NCI-H2171 treated with DMSO at 0.1 percent for 48 hours (cell line): ENCODE results near the gene KCNIP4.

Experiments used
- DNase-seq: peaks from one replicate; lab custom pipeline; 2025; lab: John Stamatoyannopoulos, UW

Gene KCNIP4

DNA sequence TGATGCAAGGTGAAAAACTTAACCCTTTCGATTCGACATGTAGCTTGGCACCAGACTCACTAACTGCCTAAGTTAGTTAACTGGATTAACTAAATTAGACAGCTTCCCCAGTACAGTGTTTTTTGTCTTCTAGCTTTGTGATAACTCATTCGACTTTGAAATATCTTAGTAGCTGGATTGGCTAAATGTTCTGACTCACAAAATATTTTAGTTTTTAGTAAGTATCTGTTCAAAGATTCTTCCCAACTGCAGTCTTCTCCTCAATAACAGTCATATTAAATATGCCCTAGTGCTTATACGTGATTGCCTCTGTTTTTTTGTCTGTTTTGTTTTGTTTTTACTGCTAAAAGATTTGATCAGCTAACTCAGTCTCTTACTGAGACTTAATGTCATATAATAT is 102.9 kb downstream of the KCNIP4 start:
- no peak for DNase-seq

DNA sequence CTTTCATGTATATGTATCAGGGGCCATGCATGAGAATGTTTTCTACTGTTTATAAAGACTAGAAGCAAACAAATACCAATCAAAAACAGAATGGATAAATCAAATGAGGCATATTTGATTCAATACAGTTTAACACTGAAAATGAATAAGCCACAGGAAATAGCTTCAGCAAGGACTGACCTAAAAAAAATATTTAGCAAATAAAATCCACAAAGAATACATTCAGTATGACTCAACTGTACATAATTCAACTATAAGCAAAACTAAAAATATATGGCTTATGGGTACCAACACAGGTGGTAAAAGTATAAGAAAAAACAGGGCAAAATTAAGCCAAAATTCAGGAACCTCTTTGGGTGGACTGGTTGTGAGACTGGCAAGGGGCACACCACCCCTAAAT is 112.9 kb downstream of the KCNIP4 start:
- no peak for DNase-seq

DNA sequence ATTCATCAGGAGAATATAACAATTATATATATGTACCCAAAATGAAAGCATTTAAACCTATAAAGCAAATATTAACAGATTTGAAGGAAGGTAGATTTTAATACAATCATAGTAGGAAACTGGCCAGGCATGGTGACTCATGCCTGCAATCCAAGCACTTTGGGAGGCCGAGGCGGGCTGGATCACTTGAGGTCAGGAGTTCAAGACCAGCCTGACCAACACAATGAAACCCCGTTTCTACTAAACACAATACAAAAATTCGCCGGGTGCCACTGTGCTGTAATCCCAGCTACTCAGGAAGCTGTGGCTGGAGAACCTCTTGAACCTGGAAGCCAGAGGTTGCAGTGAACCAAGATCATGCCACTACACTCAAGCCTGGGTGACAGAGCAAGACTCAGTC is 118.3 kb downstream of the KCNIP4 start:
- DNase-seq = no peak

DNA sequence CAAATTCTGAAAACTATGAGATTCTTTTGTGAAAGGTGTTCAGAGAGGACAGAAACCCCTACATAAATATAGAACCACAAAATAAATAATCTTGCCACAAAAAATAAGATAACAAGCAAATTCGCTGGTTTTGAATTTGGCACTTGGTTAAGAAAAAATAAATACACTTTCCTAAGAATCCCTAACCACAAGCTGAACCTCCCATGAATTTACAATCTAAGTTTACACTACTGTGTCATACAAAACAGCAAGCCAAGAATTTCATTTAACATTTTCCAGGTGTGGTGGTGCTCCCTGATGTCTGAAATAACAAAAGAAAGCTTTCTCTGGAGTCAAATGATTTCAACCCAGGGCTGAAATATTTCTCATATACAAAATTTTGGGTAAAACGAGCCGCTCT is 121.0 kb downstream of the KCNIP4 start:
- no peak for DNase-seq

DNA sequence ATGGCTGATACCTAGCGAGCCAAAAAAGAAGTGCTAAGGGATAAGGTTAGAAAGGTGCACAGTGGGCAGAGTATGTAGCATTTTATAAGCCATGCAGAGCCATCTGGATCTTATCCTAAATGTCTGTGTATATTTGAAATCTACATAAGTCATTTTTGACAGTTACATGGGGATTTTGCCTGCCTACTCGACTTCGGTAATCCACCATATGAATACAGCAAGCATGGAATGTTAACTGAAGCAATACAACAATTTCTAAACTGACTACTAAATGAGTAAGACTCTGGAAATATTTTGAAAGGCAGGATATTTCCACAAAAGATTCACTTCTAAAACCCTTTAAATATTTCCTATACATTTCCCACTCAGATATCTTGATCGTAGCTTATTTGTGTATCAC is 122.5 kb downstream of the KCNIP4 start:
- no peak for DNase-seq

DNA sequence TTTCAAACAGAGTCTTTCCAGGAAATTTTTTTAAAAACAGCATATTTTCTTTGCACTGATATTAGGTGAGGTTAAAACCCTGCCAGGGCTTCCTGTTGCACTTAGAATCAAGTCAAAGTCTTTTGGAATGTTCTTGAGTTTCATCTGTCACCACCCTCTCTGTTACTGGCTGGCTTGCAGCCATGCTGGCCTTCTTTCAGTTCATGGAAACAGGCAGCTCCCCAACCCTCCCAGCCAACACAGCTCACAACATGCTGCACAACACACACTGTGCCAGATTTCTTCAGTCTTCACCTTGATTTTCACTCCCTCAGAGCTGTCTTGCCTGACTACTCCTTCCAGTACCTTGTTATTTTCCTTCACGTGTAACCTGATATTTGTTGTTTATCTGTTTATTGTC is 129.5 kb downstream of the KCNIP4 start:
- no peak for DNase-seq

DNA sequence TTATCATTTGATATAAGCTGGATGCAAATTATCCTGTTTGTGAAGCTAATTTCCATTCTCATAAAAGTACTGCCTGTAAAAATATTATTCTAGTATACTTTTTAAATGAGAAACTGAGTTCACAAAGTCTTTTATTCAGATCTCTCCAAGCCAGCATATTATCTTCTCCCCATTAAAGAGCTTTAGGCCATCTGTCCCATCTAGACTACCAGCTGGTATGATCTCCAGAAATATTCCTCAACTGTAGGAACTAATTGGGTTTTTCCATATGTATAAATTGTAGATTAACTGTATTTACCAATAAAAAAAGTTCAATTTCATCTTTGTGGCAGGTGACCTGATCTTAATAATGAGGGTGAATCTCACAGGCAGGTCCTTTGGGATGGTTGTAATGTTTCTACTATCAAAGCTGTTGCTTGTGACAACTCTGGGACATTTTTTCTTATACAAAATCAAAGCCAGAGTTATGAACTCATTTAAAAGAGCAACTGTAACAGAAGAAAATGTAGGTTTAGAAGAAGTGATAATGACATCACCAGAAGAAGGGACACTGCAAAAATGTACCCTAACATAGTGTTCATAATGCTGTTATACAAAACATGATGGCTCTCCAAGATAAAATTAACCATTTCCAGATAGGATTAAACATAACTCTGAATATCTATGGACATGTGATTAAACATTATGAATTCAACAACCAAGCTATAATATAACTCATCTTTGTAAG is 132.8 kb downstream of the KCNIP4 start:
- no peak for DNase-seq

DNA sequence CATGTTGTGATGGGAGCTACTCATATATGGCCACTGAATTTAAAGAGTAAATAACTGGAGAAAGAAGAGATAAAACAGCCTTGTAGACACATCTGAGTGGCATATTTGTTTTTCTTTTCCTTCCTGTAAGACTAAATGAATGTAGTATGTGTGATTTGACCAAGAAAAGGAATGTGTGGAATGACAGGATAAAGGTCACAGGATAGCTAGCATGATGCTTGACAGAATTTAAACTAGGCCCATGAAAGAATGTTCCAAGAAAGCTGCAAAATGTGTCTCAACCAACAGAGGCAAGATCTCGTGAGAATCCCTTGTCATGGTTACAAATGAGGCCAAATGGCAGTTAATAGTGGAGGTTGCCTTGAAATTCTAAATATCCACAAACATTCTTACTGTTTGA is 137.0 kb downstream of the KCNIP4 start:
- DNase-seq = no peak

DNA sequence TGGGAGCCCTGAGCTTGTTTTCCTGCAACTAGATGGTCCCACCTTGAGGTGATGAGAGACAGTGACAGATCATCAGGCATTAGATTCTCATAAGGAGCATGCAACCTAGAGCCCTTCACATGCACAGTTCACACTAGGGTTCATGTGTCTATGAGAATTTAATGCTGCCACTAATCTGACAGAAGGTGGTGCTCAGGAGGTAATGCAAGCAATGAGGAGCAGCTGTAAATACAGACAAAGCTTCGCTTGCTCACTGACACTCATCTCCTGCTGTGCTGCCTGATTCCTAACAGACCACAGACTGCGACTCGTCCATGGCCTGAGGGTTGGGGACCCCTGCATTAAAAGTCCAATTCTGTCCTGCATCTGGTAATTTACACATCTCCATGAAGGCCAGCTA is 141.6 kb downstream of the KCNIP4 start:
- no peak for DNase-seq

DNA sequence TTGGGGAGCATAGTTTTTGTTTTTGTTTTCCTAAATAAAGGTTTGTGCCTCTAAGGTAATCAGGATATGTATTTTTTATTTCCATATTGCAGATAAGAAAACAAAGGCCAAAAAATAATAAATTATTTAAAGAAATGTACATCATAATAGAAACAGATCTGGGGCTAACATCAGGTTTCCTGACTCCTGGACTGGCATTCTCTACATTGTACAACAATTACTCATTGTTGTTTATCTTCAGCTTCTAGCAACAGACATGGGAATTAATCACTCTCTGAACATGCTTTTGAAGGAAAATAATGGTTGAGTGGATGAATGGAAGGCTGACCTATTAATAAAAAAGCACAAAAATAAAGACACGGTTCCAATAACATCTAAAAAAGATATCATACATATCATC is 146.2 kb downstream of the KCNIP4 start:
- no peak for DNase-seq

DNA sequence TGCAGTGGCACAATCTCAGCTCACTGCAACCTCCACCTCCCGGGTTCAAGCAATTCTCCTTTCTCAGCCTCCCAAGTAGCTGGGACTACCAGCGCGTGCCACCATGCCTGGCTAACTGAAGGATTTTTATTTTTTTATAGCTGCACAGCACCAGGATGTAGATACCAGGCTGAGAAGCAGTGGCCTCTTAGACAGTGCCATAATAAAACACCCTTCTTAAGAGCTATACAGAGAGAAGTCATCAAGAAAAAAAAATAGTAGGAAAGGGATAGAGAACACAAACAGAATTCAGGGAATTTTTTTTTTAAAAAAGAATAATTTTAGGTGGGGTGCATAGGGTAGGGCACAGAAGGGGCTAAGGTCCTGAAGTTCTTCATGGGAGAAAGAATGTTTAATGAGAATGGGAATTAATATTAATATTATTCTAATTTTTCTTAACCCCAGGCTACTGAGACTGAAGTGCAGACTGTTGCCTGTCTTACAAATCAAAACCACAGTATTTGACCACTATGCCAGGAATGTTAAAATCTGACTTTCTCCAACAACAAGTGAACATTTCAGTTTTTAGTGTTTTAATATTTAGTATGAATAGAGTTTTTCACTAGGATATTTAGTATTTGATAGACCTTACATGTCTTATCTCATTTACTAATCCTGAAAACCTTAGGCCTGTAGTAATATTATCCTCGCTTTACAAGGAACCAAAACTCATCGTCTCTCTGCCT is 146.7 kb downstream of the KCNIP4 start:
- DNase-seq = no peak

DNA sequence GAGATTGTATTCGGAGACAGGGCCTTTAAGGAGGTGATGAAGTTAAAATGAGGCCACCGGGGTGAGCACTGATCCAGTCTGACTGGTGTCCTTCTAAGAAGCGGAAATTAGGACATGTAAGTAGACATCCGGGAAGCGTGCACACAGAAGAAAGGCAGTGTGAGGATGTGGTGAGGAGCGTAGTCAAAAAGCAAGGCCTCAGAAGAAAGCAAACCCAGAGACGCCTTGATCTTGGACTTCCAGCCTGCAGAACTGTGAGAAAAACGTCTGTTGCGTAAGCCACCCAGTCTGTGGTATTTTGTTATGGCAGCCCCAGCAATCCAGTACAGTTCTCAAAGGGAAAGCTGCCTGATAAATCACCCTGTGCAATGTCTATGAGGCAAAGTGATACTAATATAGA is 153.5 kb downstream of the KCNIP4 start:
- DNase-seq = no peak

DNA sequence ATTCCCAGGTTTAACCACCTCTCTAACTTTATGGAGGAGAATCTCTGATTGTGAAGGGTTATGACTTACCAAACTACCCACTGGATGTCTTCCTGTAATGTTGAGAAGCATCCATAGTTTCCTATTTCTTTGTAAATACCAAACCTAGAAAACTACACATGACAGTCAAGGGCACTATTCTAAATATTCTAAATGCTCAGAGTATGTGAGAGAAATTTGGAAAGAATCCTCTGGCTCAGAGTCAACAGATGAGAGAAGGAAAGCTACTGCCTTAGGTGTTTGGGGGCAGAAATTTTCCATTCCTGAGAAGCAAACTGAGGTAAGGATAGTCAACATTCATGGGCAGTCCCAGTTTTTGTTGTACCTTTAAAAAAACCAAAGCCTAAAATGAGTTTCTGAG is 155.8 kb downstream of the KCNIP4 start:
- DNase-seq = no peak

DNA sequence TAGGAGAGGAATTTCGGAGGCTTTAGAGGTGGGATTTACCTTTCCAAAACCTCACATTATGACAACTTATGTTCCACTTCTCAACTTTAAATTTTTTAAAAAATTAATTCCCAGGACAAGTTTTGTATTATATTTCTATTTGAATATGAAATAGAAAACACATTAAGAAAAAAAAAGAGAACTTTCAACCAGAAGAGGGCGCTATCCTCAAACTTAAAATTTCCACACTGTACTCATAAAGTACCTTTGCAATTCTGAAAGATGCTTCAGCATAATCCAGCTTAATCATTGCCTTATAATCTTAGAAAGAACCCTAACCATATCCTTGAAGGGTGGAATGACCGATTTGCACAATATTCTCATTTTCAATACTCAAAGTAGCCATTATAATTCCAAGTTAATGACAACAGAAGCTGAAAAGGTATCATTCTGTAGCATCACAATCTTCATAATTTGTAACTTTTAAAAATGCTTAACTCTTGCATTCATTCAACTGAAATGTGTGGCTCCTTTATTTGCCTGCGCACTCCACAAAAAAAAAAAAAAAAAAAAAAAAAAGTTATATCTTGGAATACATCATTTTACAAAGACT is 158.0 kb downstream of the KCNIP4 start:
- no peak for DNase-seq

DNA sequence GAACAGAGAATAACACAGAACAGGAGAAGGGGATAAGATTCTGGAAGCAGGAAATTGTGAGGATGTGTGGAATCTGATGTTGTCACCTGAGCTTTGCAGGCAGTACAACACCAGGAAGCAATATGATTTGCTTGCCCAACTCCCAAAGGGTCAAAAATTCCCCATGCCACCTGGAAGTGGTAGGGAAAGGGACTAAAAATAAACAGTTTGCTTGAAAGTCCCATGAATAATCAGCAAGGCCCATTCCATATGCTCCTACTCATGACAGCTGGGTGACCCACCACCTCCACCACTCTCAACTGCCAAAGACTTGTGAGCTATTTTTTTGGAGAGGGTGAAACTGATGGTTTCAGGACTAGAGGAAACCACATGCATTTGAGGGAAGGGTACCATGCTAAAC is 168.4 kb downstream of the KCNIP4 start:
- DNase-seq = peak; percentile 58

DNA sequence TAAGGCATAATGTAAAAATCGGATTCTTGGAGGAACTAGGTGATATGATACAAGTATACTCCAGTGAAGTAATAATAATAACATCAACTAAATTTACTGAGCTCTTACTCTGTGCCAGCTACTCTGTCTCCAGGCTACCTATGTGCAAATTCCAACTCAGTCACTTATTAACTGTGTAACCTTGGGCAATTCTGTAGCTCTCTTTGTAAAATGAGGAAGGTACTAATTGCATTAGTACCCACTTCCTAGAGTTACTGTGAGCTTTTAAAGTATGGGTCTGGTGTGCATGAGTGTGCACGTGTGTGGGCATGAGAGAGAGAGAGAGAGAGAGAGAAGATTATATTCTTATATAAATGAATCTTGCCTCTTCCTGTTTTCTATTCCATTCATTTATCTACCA is 169.9 kb downstream of the KCNIP4 start:
- DNase-seq = no peak

DNA sequence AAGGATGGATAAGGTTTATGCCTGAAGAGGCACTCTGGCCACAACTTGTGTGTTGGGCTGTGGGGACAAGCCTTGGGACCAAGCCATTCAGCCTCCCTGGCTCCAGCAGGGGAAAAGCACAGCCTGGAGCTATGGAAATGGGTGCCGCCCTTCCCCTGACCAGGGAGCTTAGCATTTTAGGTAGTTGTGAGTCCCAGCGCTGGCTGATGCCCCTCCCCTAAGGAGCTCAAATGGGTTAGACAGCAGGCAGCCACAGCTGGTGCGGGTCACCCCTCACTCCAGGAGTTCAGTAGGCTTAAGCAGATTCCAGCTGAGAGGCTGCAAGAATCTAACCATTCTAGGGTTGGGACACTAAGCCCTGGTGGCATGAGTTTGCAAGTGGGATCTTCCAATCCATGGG is 172.9 kb downstream of the KCNIP4 start:
- DNase-seq = no peak

DNA sequence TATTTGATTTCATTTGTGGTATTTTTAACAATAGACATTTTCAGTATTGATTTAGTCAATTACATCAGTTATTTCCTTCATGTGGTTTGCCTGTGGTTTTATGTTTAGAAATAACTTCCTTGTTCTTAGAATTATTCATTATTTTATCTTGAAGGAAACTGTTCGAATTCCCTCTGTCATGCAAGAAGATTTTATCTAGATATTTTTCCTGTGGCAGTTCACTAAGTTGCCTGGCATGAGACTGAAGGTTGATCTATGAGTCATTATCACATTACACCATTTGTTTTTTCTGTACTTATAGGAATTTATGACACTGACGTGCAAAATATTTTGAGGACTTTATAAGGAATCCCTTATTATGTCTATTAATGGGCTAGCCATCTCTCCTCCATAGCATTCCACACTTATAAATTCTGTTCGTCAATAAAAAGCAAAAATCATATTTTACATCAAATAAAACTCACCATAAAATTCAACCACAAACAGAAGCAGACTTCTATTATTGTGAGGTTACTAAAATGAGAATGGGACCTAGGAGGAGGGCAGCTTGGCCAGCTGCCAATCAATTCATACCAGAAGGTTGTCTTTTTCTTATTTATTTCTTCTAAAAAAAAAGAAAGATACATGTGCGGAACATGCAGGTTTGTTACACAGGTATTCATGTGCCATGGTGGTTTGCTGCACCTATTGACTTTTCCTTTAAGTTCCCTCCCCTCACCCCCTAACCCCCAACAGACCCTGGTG is 179.0 kb downstream of the KCNIP4 start:
- DNase-seq = no peak

DNA sequence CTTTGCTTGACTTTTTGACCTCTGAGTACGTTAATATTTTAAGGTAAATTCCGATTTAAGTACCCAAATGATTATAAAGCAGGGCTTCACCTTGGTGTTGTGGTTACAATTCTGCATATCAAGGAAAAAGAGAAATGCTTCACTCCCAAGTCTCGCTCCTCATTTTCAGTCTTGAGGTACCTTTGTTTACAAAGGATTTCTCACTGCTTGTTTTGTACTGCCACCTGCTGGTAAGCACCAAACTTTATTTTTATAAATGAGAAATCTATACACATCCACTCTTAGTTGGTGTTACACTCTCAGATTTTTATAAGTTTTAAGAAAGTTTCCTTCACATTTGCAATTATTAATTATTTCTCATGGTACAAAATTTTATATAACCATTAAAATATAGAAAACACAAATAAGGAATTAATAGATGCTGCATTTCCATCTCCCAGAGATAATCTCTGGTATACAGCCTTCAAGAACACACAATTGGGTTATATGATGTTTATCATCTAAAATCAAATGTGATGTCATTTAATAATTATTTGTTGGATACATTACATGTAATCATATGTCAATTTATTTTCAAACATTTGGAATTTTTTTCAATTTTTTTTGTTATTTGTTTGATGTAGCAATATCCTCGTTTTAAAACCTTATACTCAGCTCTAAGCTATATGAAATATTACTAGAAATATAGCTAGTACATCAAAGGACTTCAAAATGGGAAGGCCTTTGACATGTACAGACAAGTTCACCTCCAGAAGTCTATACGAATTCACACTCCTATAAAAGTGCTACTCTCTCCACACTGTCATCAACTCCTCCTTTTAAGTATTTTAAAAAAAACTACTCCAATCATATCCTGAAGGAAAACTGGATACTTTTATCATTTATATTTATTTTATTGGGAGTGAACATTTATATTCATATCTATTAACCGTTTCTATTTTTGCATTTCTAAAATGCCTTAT is 179.9 kb downstream of the KCNIP4 start:
- peak; percentile 16 for DNase-seq

DNA sequence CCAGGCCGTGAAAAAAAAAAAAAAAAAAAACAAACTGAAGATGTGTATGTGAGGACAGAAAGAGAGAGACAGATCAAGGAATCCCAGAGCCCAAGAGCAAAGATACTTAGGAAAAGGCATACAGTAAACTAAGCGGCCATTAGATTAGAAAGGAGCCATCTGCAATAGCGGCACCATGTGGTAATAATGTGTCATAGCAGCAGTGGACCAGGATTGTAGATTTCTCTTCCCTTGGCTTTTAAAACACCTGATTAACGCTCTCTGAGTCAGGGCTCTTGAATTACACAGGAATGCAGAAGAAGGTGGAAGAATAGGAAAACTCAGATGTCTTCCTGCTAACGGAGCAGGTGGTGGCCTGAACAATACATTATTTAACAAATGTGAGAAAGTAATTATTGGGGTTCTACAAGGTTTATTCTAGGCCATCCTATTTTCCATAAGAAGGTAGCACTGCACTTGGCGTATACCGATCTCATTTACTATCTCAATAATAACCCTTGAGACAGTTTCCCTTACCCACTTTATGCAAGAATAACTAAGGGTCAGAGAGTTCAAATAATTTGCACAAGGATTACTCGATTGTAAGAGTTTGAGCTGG is 182.7 kb downstream of the KCNIP4 start:
- DNase-seq = peak; percentile 15

DNA sequence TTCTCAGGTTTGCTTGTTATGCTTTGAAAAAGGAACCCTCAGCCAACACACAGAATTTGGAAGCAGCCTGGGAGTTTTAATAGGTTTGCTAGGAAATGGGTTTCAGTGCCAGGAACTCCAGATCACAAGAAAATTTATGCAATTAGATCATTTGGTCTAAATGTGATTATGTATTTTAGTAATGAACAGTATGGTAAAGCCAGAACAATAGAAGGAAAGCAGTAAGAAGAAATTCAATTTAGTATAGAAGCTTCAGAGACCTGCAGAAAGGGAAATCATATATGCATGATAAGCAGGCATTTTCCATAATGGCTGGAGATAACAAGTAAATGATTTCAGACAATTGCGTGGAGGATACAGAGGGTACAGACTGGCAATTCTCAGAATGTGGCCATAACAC is 184.7 kb downstream of the KCNIP4 start:
- no peak for DNase-seq
